Measurements from ENCODE around the gene KRTAP7-1. TPM values are rescaled to one million over a fixed set of nuclear protein-coding genes. Genes with fewer than 3 reads are reported as not detected.

The KRTAP7-1 gene
- total RNA-seq, 2 experiments from 2014 or later, result not detected

Other genes starting within 250 kb of the KRTAP7-1 start
- gene KRTAP22-2, start 239.4 kb downstream of the KRTAP7-1 start, total RNA-seq, result not detected
- not detected for gene KRTAP6-3, start 237.3 kb downstream of the KRTAP7-1 start, total RNA-seq
- gene KRTAP6-2, start 230.9 kb downstream of the KRTAP7-1 start, total RNA-seq, result not detected
- gene KRTAP22-1, start 228.7 kb downstream of the KRTAP7-1 start, total RNA-seq, result not detected
- gene KRTAP6-1, start 215.8 kb downstream of the KRTAP7-1 start, total RNA-seq, result not detected
- gene KRTAP20-1, start 213.3 kb downstream of the KRTAP7-1 start, total RNA-seq, result not detected
- not detected for gene KRTAP20-4, start 209.1 kb downstream of the KRTAP7-1 start, total RNA-seq
- gene KRTAP20-2, start 194.6 kb downstream of the KRTAP7-1 start, total RNA-seq, result not detected
- not detected for gene KRTAP20-3, start 186.9 kb downstream of the KRTAP7-1 start, total RNA-seq
- not detected for gene KRTAP21-3, start 111.0 kb downstream of the KRTAP7-1 start, total RNA-seq
- not detected for gene KRTAP21-2, start 82.5 kb downstream of the KRTAP7-1 start, total RNA-seq
- not detected for gene KRTAP21-1, start 74.3 kb downstream of the KRTAP7-1 start, total RNA-seq
- gene KRTAP8-1, start 16.5 kb downstream of the KRTAP7-1 start, total RNA-seq, result not detected
- not detected for gene KRTAP11-1, start 51.8 kb upstream of the KRTAP7-1 start, total RNA-seq
- not detected for gene KRTAP19-8, start 208.7 kb upstream of the KRTAP7-1 start, total RNA-seq